ENCODE measurements around the gene SNX5. TPM values are rescaled to one million over a fixed set of nuclear protein-coding genes. Genes with fewer than 3 reads are reported as not detected.
A peak's percentile ranks its signal among the peaks of the same experiment; 100 is the strongest.

SNX5 gene
- total RNA-seq, 4 donors from 2014 or later = 247 to 346 (median 270) TPM

DNA sequence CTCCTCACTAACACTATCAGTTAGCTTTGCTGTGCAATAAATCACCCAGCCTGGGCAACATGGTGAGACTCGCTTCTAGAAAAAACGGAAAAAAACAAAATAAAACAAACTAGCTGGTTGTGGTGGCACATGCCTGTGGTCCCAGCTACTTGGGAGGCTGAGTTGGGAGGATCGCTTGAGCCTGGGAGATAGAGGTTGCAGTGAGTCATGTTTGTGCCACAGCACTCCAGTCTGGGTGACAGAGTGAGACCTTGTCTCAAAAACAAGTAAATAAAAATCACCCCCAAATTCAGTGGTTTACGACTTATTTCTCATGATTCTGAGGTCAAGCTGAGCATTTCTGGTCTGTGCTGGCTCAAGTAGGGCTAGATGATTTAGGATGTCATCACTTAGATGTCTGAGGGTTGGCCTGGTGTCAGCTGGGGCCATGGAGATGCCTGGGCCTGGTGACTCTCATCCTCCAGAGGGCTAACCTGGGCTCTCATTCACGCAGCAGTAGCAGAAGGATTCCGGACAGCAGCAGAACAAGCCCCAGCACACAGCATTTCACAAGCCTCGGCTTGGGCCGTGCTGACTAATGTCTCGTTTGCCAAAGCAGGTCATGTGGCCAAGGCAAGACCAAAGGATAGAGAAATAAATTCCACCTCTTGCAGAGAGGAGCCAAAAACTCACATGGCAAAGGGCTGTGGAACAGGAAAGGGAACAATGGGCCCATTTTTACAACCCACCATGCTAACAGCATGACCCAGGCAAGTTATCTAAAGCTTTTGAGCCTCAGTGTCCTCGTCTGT, 32.7 kb upstream of the SNX5 start:
- TF ChIP-seq, protein P1, sequence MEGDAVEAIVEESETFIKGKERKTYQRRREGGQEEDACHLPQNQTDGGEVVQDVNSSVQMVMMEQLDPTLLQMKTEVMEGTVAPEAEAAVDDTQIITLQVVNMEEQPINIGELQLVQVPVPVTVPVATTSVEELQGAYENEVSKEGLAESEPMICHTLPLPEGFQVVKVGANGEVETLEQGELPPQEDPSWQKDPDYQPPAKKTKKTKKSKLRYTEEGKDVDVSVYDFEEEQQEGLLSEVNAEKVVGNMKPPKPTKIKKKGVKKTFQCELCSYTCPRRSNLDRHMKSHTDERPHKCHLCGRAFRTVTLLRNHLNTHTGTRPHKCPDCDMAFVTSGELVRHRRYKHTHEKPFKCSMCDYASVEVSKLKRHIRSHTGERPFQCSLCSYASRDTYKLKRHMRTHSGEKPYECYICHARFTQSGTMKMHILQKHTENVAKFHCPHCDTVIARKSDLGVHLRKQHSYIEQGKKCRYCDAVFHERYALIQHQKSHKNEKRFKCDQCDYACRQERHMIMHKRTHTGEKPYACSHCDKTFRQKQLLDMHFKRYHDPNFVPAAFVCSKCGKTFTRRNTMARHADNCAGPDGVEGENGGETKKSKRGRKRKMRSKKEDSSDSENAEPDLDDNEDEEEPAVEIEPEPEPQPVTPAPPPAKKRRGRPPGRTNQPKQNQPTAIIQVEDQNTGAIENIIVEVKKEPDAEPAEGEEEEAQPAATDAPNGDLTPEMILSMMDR (IDR thresholded peaks at IDR 0.05) = no peak
- TF ChIP-seq POLR2A (IDR thresholded peaks at IDR 0.05) = no peak
- intact Hi-C loops (cut with DNase I) = no loop called here
- no peaks in the 10 kb centered on the region for H3K36me3 ChIP-seq

DNA sequence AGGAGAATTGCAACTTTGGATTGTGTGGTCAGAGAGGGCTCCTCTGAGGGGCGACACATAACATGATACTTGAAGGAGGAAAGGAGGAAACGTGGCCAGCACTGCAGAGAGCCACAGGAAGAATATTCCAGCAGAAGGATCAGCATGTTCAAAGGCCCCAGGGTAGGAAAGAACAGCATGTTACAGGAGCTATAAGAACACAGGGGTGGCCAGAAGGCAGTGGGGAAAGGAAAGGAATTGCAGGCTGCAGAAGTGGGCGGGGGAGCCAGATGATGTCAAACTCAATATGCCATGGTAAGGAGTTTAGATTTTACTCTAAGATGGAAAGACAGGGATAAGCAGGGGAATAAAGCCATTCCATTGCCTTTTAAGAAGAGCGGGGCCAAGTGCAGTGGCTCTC, 31.0 kb upstream of the SNX5 start:
- no peak overlapping the region for H3K27ac ChIP-seq

More for the DNA sequence above, 32.7 kb upstream of the SNX5 start:
- no peak overlapping the region for H3K4me3 ChIP-seq (replicated peaks in 1 of 3)
- peaks cover 24 to 33% of the 10 kb centered on the region in 2 donors for H3K4me1 ChIP-seq
- H3K9me3 ChIP-seq = no peaks in the 10 kb centered on the region
- H3K27me3 ChIP-seq = no peaks in the 10 kb centered on the region
- peak overlapping the region in 1 of 3 donors; percentile 14 for H3K27ac ChIP-seq
- peak; percentile 57 to 64 for DNase-seq
- 67 to 68% methylated on average over 8 to 10 of the region's 10 CpGs for WGBS, 2 donors

DNA sequence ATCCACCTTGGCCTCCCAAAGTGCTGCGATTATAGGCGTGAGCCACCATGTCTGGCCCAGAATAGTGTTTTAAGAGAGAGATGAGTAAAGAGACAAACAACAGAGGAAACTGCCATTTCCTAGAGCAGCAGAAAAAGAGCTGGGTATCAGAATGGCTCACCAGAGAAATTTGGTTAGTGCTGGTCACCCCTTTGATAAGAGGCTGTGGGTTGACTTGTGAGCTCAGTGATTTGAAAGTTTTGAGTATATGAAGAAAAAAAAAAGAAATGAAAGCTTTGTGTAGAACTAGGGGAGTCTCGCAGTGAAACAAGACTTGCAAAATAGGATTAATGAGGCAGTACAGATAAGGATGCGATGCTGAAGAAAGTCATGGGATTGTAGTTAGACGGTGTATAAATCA, 29.9 kb upstream of the SNX5 start:
- no peaks in the 10 kb centered on the region for H3K9me3 ChIP-seq
- no peak for TF ChIP-seq POLR2A (IDR thresholded peaks at IDR 0.05)
- TF ChIP-seq, protein P1 (IDR thresholded peaks at IDR 0.05) = no peak
- H3K4me3 ChIP-seq (replicated peaks in 1 of 3) = no peak overlapping the region
- no peak overlapping the region for H3K27ac ChIP-seq
- WGBS, 2 donors = 93% methylated on average over 5 of the region's 5 CpGs
- no peaks in the 10 kb centered on the region for H3K36me3 ChIP-seq
- intact Hi-C loops (cut with DNase I) = loop anchor here (10.0 kb wide), 1 partner anchor 494 kb away; no protein-coding TSS in a partner anchor
- H3K27me3 ChIP-seq = no peaks in the 10 kb centered on the region
- no peak for DNase-seq
- H3K4me1 ChIP-seq = peaks cover 5 to 13% of the 10 kb centered on the region in 2 donors

More for the DNA sequence above, 31.0 kb upstream of the SNX5 start:
- no peak for TF ChIP-seq POLR2A (IDR thresholded peaks at IDR 0.05)
- TF ChIP-seq, protein P1 (IDR thresholded peaks at IDR 0.05) = no peak
- 89 to 90% methylated on average over 4 of the region's 4 CpGs for WGBS, 2 donors
- H3K27me3 ChIP-seq = no peaks in the 10 kb centered on the region
- no peaks in the 10 kb centered on the region for H3K36me3 ChIP-seq
- intact Hi-C loops (cut with DNase I) = loop anchor here (10.0 kb wide), 1 partner anchor 495 kb away; no protein-coding TSS in a partner anchor
- no peak for DNase-seq
- H3K4me1 ChIP-seq = peaks cover 14 to 21% of the 10 kb centered on the region in 2 donors
- no peak overlapping the region for H3K4me3 ChIP-seq (replicated peaks in 1 of 3)
- no peaks in the 10 kb centered on the region for H3K9me3 ChIP-seq

DNA sequence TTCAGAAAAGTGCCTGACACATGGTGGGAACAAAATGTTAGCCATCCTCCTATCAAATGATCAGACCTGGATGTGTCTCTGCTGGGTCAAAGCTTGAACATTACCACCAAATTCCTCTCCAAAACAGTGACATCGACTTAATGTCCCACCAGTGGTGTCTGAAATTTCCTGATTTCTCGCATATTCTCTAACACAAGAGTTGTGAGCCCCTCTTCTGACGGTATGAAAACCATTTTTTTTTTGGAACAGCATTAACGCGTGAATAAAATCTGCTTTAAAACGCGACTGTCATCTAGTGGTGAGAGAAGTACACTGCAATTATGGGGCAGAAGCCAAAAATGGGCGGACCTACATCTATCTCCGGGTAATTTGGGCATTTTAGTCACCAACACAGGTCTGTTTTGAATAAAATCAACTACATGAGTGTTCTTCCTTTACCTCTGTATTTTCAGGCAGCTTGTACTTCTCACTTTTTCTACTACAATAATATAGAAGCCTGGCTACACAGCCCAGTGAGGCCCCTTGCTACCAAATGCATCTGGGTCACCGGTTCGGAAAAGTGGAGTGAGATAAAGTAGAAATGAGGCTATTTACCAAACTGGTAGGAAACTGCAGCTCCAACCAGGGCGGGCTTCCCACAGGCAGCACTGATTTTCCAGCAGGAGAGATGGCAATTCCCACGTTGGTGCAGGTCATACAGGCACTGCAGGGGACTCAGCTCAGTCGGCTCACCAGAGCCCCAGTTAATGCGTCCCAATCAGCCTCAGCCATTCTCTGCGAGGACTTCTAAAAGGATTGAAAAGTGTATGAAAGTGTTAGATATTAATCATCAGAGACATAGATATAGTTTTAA, 27.6 kb upstream of the SNX5 start:
- H3K27me3 ChIP-seq = no peaks in the 10 kb centered on the region
- no peak overlapping the region for H3K4me3 ChIP-seq (replicated peaks in 1 of 3)
- peak overlapping the region in 1 of 3 donors; percentile 28 for H3K27ac ChIP-seq
- H3K9me3 ChIP-seq = no peaks in the 10 kb centered on the region
- peaks cover 4 to 5% of the 10 kb centered on the region in 2 donors for H3K4me1 ChIP-seq
- H3K36me3 ChIP-seq = no peaks in the 10 kb centered on the region
- intact Hi-C loops (cut with DNase I) = loop anchor here (10.0 kb wide), 1 partner anchor 491 kb away; no protein-coding TSS in a partner anchor
- peak; percentile 48 to 50 for DNase-seq
- WGBS, 2 donors = 21 to 27% methylated on average over 16 of the region's 16 CpGs
- no peak for TF ChIP-seq POLR2A (IDR thresholded peaks at IDR 0.05)
- TF ChIP-seq, protein P1 (IDR thresholded peaks at IDR 0.05) = peak; percentile 92 to 100 (median 98)
